GM19467 (cell line): ENCODE data around the gene HAND2.

Source experiments
- ATAC-seq: cut with Tn5 transposase; IDR thresholded peaks from one replicate; pipeline ENCODE4 v1.9.1; 2021; ENCODE audit warnings: mild to moderate bottlenecking, moderate library complexity; ENCODE audit not compliant: unreplicated experiment

Gene HAND2

GRCh38 chr4:173478913-173479283 lies 51.1 kb downstream of the HAND2 start:
- no peak for ATAC-seq

GRCh38 chr4:173478201-173478912 lies 51.7 kb downstream of the HAND2 start:
- ATAC-seq = no peak

- no peak for ATAC-seq
Observed at GRCh38 chr4:173477016-173477415, 53.0 kb downstream of the HAND2 start.
